Ovary (tissue), 3 donors: ENCODE results near the gene CAP1.

Source experiments
- EP300 ChIP-seq: sonication (generic); formaldehyde crosslinking; IDR thresholded peaks from one replicate; pipeline ENCODE4 v1.6.1; 2017; ENCODE audit warnings: antibody characterized with exemption
- POLR2A ChIP-seq: fragments of 450-650 bp; IDR thresholded peaks from one replicate; pipeline ENCODE4 v1.6.1; 2017; ENCODE audit warnings: antibody characterized with exemption, mild to moderate bottlenecking, moderate library complexity
- TF ChIP-seq, protein P1 (sequence below), 3 donors: fragments of 450-650 bp in 2 of 3; fragments of 200-600 bp in 1 of 3; IDR thresholded peaks; one replicate each; pipeline versions ENCODE4 v1.5.1 to v1.8.0; 2016 to 2022; ENCODE audit warnings: antibody characterized with exemption in 3 of 3, mild to moderate bottlenecking in 1 of 3
- donor health status: DM: no; HTN: no; CAD: no.

- TF ChIP-seq, protein P1, sequence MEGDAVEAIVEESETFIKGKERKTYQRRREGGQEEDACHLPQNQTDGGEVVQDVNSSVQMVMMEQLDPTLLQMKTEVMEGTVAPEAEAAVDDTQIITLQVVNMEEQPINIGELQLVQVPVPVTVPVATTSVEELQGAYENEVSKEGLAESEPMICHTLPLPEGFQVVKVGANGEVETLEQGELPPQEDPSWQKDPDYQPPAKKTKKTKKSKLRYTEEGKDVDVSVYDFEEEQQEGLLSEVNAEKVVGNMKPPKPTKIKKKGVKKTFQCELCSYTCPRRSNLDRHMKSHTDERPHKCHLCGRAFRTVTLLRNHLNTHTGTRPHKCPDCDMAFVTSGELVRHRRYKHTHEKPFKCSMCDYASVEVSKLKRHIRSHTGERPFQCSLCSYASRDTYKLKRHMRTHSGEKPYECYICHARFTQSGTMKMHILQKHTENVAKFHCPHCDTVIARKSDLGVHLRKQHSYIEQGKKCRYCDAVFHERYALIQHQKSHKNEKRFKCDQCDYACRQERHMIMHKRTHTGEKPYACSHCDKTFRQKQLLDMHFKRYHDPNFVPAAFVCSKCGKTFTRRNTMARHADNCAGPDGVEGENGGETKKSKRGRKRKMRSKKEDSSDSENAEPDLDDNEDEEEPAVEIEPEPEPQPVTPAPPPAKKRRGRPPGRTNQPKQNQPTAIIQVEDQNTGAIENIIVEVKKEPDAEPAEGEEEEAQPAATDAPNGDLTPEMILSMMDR (IDR thresholded peaks at IDR 0.05) = no peak
- TF ChIP-seq POLR2A = no peak
- no peak for TF ChIP-seq EP300
These were observed 64.5 kb downstream of the CAP1 start for GRCh38 chr1:40105028-40105427.
